NOMO-1 (cell line): Measurements from ENCODE around the gene TFB2M.
"Not testable (repeated sequence)": the region's sequence is repeated elsewhere in the genome, so short reads cannot be mapped to it uniquely, and the experiment has no call there.

Experiments used
- DNase-seq, 2 experiments: peaks; one replicate each; lab custom pipeline; 2025; ENCODE audit not compliant: unreplicated experiment in 2 of 2; lab: John Stamatoyannopoulos, UW

The TFB2M gene

GRCh38 chr1:246566128-246566812 lies at the start of gene TFB2M, which contains the start of gene CNST:
Gene TFB2M, minus strand, starts transcription at chr1:246566261. Its CDS starts 123 bp downstream, at chr1:246566138.
Gene CNST, plus strand, starts transcription at chr1:246566456. Its CDS starts 25,107 bp downstream, at chr1:246591563.
- DNase-seq, result peak; percentile 97 to 98

- no peak for DNase-seq
These were observed 47.2 kb upstream of the TFB2M start for GRCh38 chr1:246613096-246613758.

DNA sequence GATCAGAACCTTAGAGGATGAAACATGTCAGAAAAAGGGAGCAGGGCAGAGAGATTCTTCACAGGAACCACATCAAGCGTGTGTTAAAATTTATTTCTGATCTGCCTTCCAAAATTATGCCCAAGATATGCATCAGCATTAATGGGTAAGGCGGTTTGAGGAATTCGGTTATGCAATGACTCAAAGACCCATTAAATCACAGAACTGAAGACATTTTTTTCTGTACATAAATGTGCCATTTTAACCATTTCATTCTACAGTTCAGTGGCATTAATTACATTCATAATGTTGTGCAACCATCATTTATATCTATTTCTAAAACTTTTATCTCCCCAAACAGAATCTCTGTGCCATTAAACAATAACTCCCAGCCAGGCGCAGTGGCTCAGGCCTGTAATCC lies 43.6 kb upstream of the TFB2M start:
- peak in 1 of 2 experiments; percentile 15 for DNase-seq

DNA sequence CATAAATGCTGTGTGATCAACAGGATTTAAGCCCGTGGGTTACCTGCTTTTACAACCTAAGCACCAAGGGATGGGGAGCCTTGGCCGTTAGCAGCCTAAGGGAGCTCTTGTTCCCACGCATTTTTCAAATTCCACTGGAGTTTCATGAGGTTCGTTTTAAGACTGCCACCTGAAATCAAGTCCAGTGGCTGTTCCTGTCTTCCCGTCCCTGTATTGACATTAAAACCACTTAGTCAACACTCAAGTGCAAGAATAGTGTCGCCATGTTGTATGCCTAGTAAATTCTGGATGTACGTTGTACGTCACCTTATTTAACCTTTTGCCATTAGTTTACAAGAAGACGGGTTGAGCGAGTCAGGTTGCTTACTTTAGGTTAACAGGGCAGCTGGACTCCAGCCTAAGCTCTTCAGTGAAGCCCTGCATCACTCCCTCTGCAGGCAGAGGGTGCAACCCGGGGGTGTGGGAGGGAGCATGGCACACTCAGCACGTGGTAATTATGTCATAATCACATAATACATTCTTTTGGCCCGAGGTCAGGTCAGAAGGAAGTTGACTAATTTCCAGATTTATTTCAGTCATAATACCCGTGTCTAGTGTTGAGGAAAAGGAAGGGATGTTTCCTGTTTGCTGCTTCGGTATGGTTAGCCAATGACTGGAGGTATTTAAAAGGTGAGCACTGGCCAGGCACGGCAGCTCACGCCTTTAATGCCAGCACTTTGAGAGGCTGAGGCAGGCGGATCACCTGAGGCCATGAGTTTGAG lies 42.7 kb upstream of the TFB2M start:
- DNase-seq, result peak; percentile 95 to 96

DNA sequence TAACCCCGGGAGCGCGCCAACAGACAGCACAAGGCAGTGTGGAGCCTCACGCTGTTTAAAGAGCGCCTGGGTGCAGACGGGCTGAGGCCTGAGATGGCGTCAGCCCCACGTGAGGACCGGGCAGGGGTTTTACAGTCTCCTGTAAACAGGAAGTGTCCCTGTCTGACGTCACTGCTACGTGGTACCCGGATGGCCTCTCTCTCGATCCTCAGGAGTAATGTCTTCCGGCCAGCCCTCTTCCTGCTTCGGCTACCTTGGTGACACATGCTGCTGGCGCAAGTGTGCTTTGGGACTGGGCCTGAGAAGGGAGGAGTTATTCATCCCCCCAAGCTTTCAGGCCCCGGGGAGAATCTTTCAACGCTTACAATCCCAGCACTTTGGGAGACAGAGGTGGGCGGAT lies 41.4 kb upstream of the TFB2M start:
- DNase-seq, result no peak

- not testable (repeated sequence) for DNase-seq
These were observed 39.2 kb upstream of the TFB2M start for GRCh38 chr1:246605231-246605630.

- no peak for DNase-seq
These were observed 36.1 kb upstream of the TFB2M start for GRCh38 chr1:246602194-246602593.

GRCh38 chr1:246600579-246600978 lies 34.5 kb upstream of the TFB2M start:
- no peak for DNase-seq

DNA sequence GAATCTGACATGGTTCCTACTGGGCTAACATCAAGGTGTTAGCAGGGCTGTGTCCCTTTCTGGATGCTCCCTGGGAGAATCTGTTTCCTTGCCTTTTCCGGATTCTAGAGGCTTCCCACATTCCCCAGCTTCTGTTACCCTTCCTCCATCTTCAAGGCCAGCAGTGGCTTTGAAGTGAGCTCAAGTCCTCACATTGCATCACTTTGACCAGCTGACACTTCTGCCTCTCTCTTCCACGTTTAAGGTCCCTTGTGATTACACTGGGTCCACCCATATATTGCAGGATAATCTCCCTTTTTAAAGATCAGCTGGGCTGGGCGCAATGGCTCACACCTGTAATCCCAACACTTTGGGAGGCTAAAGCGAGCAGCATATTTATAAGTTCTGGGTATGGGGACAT lies 33.3 kb upstream of the TFB2M start:
- DNase-seq, result no peak

DNA sequence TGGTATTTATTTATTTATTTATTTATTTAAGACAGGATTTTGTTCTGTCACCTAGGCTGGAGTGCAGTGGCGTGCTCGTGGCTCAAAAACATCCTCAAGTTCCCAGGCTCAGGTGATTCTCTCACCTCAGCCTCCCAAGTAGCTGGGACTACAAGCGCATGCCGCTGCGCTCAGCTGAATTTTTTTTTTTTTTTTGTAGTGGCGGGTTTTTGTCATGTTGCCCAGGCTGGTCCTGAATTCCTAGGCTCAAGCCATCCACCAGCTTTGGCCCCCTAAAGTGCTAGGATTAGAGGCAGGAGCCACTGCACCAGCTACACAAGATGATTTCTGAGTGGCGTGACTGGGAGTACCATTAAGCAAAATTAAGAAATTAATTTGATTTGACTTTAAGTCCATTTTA lies 31.9 kb upstream of the TFB2M start:
- DNase-seq, result no peak

- DNase-seq, result no peak
These were observed 31.3 kb upstream of the TFB2M start for GRCh38 chr1:246597340-246597739.

DNA sequence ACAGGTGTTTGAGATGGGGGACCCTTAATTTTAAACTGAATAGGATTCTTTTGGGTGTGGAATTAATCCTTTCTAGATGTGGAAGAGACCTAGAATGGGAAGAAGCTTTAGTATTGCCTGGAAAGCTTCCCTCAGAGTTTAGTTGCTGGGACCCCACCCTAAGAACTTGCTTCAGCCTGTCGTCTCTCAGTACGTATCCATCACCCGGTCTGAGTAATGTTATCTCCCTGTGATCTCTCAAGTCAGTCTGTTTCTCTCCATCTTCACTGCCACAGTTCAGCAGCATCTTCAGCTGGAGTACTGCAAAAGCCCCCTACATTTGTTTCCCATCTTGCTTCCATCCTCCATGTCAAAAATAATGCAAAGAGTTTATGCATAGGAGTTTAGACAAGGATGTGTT lies 29.1 kb upstream of the TFB2M start:
- DNase-seq, result no peak

- DNase-seq, result no peak
These were observed 26.6 kb upstream of the TFB2M start for GRCh38 chr1:246592695-246593094.

DNA sequence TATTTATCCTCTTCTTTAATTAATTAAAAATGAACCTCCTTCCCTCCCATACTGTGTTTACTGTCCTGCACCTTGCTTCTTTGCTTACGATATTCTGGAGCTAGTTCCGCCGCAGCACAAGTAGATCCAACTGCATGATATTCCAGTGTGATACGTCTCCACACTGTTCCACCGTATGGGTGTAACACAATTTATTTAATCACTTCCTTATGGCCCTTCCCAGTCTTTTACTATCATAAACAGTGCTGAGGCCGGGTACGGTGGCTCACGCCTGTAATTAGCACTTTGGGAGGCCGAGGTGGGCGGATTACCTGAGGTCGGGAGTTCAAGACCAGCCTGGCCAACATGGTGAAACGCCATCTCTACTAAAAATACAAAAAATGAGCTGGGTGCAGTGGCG lies 25.9 kb upstream of the TFB2M start:
- no peak for DNase-seq

DNA sequence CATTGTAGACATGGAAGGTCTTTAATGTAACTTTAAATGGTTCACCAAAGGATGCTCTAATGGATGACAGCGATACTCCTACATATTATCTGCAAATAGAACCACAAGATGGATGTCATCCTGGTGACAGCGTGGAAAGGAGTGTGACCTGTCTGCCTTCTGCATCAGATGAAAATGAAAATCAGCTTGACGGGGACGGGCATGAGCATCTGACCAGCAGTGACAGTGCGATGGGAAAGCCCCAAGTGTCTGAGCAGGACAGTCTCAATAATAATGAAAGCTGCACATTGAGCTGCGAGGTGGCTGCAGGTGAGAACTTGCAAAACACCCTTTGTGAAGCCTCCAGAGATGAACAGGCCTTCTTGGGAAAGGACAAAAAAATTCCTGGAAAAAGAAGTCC lies 25.4 kb upstream of the TFB2M start:
- no peak for DNase-seq

DNA sequence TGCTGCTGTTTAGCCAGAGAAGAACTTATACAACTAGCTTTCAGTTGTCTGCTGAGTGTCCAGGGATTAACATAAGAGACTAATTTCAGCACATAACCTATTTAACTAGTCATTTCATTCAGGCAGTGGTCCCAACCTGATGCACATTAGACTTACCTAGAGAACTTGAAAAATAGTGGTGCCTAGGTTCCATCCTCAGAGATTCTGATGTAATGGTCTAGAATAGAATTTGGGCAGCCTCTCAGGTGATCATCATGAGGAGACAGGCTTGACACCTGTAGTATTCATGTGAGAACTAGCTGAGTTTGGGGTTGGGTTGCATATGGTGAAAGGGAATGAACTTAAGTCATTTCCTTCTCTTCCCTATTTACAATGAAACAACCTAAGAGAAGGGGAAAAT lies 25.0 kb upstream of the TFB2M start:
- DNase-seq, result no peak

DNA sequence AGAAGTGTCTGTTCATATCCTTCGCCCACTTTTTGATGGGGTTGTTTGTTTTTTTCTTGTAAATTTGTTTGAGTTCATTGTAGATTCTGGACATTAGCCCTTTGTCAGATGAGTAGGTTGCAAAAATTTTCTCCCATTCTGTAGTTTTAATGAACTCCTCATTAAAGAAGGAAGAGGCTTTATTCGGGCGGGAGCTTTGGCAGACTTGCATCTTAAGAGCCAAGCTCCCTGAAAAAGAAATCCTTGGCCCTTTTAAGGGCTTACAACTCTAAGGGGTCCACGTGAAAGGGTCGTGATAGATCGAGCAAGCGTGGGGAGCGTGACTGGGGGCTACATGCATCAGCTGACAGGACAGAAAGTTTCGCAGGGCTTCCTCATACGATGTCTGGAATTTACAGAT lies 23.9 kb upstream of the TFB2M start:
- DNase-seq, result not testable (repeated sequence)

DNA sequence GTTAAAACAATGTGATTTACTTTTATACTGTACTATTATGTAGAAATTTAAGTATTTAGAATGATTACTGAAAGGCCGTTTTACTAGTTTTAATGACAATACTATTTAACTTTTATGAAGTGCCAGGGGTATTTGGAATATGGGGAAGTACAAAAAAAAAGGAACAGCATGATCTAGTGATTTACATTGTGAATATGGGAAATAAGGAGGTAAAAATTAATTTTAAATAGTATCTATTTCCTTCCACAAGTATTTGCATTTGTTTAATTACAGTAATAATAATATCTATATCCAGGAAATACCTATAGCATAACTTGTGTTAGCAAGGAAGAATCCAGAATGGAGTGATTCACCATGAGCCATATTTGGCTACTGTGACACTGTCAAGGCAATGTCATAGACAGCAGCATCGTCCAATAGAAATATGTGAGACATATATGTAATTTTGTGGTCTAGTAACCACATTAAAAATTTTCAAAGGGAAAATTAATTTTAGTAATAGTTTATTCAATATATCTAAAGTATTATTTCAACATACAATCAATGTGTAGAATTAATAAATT lies 22.2 kb upstream of the TFB2M start:
- DNase-seq, result peak in 1 of 2 experiments; percentile 43

DNA sequence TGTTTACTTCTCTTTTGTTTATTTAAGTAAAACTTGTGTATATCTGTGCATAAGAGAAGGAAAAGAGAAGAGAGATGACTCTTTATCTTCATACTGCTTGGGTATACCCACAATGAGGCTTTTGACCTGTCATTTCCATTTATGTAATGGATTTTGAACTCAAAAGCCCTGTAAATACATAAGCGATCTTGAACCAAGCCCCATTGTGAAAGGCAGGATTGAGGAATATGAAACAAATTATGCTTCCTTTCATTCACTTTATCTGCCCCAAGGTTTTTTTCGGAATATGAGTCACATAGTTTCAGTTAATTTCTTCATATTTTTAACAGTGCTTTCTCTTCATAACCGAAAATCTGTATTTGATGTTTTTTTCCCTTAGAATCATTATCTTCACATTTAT lies 21.5 kb upstream of the TFB2M start:
- DNase-seq, result peak; percentile 83 to 93

- DNase-seq, result peak in 1 of 2 experiments; percentile 26
These were observed 21.0 kb upstream of the TFB2M start for GRCh38 chr1:246587032-246587431.

- DNase-seq, result peak in 1 of 2 experiments; percentile 22
These were observed 17.6 kb upstream of the TFB2M start for GRCh38 chr1:246583448-246584185.
